GM19035 (cell line): Measurements from ENCODE around the gene CRABP1.

Experiments
- ATAC-seq: cut with Tn5 transposase; IDR thresholded peaks from one replicate; pipeline ENCODE4 v1.9.1; 2021; ENCODE audit not compliant: unreplicated experiment

The CRABP1 gene

GRCh38 chr15:78397382-78397781 lies 57.2 kb downstream of the CRABP1 start:
- ATAC-seq = no peak
